DND-41 (cell line): ENCODE measurements around the gene SUV39H1.

ENCODE experiments used
- EZH2 ChIP-seq: IDR thresholded peaks from 3 replicates; pipeline ENCODE4 v1.6.1; 2012; ENCODE audit warnings: borderline replicate concordance, low read depth, mild to moderate bottlenecking, moderate library complexity, low read length, inconsistent platforms; ENCODE audit not compliant: severe bottlenecking
- TF ChIP-seq, protein P1 (sequence below): IDR thresholded peaks from 2 replicates; pipeline ENCODE4 v1.5.1; 2012; ENCODE audit warnings: borderline replicate concordance, low read length, moderate library complexity, mild to moderate bottlenecking; ENCODE audit not compliant: poor library complexity, severe bottlenecking; ENCODE audit errors: extremely low read depth

DNA sequence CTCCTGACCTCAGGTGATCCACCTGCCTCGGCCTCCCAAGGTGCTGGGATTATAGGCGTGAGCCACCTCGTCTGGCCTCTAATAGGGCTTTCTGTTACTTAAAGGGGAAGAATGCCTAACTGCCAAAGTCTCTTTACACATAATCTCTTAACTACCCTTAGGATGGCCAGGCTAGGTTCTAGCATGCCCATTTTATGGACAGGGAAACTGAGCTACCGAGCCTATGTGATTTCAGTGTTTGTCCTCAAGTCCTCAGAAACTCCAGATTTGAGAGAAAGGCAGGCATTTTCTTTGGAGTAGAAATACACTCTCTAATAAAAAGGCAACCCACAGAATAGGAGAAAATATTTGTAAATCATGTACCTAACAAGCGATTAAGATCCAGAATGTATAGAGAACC lies 52.6 kb downstream of the SUV39H1 start:
- TF ChIP-seq, protein P1, sequence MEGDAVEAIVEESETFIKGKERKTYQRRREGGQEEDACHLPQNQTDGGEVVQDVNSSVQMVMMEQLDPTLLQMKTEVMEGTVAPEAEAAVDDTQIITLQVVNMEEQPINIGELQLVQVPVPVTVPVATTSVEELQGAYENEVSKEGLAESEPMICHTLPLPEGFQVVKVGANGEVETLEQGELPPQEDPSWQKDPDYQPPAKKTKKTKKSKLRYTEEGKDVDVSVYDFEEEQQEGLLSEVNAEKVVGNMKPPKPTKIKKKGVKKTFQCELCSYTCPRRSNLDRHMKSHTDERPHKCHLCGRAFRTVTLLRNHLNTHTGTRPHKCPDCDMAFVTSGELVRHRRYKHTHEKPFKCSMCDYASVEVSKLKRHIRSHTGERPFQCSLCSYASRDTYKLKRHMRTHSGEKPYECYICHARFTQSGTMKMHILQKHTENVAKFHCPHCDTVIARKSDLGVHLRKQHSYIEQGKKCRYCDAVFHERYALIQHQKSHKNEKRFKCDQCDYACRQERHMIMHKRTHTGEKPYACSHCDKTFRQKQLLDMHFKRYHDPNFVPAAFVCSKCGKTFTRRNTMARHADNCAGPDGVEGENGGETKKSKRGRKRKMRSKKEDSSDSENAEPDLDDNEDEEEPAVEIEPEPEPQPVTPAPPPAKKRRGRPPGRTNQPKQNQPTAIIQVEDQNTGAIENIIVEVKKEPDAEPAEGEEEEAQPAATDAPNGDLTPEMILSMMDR = no peak
- TF ChIP-seq EZH2 = no peak
